ELR (cell line): ENCODE data around the gene OSCP1.

Experiments used
- DNase-seq: peaks from one replicate; pipeline ENCODE4 v3.0.0-alpha.2; 2015; ENCODE audit warnings: low read depth

The OSCP1 gene

DNA sequence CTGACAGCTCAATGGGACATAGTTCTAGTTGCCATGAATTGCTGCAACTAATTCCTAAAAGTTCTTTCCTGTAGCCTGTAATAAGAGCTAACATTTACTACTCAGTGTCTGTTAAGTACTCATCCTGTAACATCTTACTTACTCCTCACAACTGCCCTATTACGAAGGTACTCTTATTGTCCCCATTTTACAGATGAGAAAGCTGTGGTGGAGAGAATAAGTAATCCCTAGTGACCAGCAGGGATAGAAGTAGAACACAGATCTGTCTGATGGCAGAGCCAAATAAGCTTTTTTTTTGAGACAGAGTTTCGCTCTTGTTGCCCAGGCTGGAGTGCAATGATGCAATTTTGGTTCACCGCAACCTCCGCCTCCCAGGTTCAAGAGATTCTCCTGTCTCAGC lies 67.6 kb downstream of the OSCP1 start:
- no peak for DNase-seq

DNA sequence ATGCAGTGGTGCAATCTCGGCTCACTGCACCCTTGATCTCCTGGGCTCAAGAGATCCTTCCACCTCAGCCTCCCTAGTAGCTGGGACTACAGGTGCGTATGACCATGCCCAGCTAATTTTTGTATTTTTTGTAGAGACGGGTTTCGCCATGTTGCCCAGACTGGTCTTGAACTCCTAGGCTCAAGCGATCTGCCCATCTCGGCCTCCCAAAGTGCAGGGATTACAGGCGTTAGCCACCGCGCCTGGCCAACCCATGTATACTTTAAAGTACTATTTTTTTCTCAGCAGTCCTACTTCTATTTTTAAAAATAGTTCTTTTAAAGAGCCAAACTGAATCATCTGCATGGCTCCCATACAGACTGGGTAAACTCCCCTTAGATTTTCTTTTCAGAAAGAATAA lies 68.0 kb downstream of the OSCP1 start:
- no peak for DNase-seq

DNA sequence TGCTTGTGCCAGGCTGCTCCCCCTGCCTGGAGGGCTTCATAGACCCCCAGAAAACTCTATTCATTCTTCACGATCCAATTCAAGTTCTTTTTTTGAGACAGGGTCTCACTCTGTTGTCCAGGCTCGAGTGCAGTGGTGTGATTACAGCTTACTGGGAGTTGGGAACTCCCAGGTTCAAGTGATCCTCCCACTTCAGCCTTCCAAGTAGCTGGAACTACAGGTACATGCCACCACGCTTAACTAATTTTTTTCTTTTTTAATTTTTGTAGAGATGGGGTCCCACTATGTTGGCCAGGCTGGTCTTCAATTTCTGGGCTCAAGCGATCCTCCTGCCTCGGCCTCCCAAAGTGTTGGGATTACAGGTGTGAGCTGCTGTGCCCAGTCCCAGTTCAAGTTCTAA lies 68.8 kb downstream of the OSCP1 start:
- DNase-seq, result no peak

DNA sequence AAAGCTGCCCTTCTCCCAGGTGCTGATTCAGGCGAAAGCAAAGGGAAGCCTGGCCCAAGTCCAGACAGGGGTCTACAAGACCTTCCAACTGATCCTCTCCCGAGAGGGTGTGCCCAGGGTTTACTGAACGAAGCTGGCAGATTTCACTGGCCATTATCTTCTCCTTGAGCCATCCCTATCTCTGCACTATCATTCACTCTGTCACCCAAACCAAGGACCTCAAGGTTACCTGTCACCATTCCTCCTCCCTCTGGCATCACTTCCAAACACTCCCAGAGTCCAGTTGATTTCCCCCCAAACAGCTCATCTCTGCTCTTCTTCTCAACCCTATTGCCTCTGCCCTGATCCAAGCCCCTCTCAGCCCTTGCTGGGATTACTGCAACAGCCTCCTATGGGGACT lies 69.5 kb downstream of the OSCP1 start:
- DNase-seq, result no peak

DNA sequence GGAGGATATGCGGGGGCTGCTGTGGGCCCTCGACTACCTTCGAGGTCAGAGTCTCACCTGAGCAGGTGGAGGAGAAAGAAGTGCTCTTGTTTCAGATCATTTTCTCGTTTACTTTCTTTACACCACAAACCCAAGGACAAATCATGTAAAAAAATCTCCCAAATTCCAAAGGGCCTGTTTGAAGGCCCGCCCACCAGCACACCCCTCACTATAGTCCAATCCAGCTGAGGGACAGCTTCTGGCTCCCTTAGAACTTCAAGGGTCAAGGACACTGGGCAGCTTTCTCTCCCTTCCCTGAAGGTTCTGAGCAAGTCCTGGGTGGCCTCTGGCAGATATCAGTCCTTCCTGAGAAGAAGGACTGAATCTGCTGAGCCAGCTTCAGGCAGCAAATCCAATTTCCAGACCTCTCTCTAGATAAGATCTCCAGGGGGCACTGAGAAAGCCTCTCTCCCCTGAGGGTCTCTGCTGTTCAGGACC lies 70.1 kb downstream of the OSCP1 start:
- DNase-seq, result no peak

DNA sequence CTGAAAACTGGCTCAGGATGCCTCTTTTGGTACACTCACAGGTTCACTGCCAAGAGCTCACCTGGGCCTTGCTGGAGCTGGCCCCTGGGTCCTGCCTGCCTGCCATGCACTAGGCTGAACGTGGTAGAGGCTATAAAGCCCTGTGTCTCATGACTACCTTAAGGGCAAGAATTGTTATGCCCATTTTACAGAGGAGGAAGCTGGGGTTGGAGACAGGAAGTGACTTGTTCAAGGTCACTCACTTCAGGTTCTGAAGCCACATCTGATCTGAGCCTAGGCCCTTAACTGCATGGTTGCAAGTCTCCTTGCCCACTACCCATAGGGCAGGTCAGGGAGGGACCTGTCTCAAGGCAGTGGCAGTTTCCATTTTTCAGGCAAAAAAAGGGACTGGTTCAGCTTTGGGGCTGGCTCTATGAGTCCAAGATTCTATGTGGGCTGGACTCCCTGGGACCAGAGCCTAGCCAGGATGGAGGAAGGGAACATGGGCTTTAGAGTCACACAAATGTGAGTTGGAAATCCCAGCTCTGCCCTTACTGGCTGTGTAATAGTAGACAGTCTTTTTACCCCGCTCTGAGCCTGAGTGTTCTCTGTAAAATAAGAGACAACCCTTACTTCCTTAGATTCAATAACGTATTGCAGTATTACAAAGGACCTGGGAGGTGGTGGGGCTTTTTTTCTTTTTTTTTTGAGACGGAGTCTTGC lies 72.3 kb downstream of the OSCP1 start:
- no peak for DNase-seq

DNA sequence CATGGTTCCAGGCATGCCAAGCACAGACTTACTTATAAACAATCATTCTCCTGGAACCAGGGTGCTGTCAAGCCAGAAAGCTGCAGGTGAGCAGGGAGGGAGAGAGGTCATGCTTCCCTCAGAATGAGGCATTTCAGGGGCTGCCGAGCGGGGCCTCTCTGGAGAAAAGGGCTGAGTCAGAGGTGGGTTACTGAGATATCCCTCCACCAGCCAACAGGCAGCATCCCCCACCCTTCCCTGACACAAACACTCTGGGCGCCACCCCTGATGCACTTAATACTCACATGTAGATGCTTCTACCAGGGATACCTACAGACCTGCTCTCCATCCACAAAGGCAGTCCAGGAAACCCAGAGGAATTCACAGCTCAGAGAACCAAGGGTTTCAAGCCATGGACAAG lies 77.6 kb downstream of the OSCP1 start:
- DNase-seq, result peak; percentile 45

DNA sequence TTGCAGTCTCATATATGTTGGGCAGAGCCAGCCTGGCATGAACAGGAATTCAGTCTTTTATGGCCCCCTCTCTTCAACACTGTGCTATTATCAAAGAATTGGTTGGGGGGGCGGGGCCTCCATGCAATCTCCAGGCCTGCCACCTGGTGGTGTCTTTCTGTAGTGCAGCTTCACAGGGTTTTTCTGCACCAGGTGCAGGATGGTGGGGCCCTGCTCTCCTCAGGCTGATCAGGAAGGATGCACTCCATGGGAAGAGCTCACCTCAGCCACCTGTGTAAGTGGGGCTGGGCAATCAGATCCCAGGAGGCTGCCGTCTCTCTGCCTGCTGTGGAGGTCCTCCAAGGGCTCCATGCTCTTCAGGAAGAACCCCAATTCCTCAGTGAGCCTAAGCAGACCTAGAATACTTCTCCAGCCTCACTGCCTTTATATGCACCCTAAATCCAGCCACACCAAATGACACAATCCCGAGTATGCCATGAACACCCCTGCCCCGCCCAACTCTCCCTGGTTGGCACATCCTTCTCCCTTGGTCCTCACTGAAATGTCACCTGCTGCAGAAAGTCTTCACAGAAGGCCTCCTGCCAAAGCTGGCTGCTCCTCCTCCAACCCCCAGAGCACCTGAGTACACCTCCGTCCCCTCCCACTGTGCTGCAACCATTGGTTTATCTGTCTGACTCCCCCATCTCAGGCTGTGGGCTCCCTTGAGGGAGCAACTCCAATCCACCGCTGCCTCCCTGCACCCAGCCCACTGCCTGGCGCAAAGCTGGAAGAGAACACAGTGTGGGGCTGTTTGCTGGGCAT lies 81.0 kb downstream of the OSCP1 start:
- peak; percentile 83 for DNase-seq
